ENCODE results near the gene ARID5B.

Gene ARID5B

DNA sequence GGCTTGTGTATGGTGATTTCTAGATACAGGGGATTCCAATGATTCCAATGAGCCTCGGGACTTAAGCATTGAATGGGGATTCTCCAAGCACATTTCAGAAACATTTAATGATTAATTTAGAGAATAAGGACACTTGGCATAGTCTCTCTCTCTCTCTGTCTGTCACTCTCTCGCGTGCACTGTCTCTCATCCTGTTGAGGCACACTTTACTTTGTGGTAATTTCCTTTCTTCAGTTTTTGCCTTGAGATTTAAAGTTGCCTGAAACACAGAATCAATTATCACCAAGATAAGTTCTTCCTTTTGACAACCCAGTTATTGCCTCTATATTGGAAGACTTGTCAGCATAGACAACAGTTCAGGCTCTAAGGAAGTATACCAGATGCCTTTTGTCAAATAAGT, 131.6 kb downstream of the ARID5B start:
- Histone ChIP-seq H3K4me3 (no peak overlapping the region), H3K27ac (no peak overlapping the region)
- TF ChIP-seq, protein P1, sequence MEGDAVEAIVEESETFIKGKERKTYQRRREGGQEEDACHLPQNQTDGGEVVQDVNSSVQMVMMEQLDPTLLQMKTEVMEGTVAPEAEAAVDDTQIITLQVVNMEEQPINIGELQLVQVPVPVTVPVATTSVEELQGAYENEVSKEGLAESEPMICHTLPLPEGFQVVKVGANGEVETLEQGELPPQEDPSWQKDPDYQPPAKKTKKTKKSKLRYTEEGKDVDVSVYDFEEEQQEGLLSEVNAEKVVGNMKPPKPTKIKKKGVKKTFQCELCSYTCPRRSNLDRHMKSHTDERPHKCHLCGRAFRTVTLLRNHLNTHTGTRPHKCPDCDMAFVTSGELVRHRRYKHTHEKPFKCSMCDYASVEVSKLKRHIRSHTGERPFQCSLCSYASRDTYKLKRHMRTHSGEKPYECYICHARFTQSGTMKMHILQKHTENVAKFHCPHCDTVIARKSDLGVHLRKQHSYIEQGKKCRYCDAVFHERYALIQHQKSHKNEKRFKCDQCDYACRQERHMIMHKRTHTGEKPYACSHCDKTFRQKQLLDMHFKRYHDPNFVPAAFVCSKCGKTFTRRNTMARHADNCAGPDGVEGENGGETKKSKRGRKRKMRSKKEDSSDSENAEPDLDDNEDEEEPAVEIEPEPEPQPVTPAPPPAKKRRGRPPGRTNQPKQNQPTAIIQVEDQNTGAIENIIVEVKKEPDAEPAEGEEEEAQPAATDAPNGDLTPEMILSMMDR (IDR thresholded peaks at IDR 0.05) = no peak
- DNase-seq (ENCODE audit: low spot score) = no peak

- TF ChIP-seq, protein P1 (IDR thresholded peaks at IDR 0.05) = no peak
- no peak for DNase-seq (ENCODE audit: low spot score)
- H3K27ac ChIP-seq = no peak overlapping the region
- H3K4me3 ChIP-seq = no peak overlapping the region
These were observed 132.7 kb downstream of the ARID5B start for GRCh38 chr10:62034096-62034640.

- Histone ChIP-seq H3K27ac (peak overlapping the region; percentile 83 to 86), H3K4me3 (no peak overlapping the region)
- no peak for DNase-seq (ENCODE audit: low spot score)
- TF ChIP-seq, protein P1 (IDR thresholded peaks at IDR 0.05) = no peak
These were observed 134.9 kb downstream of the ARID5B start for GRCh38 chr10:62036186-62037081.

DNA sequence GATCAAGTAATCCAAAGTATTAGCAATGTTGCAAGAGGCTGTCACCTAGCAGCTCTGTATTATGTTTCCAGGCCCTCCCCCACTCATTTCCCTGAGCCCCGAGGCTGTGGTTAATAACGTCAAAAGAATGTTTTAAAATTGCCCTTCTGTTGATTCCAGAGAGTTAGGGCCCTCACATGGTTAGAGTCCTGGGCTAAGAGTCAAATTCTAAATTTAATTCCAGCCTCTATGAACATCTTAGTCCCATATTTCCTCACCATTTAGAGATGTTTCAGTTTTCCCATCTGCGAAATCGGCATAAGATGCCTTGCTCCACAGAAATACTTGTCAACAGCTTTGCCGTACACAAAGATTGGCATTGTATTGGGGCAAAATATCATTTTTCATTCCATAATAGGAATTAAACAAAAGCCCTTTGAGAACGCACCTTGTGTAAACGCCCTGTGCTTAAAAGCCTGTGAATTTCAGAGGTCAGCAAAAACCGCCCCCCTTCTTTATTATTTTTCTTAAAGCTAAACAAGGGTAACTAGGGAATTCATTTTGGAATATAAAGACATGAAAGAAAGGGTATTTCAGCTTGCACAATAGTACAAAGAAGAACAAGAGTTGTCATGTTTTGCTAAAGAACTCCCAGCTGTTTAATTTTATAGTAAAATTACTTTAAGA, 135.8 kb downstream of the ARID5B start:
- DNase-seq (ENCODE audit: low spot score) = no peak
- peak overlapping the region; percentile 22 for H3K4me3 ChIP-seq
- TF ChIP-seq, protein P1 (IDR thresholded peaks at IDR 0.05) = no peak
- H3K27ac ChIP-seq = peak overlapping the region; percentile 83 to 86

DNA sequence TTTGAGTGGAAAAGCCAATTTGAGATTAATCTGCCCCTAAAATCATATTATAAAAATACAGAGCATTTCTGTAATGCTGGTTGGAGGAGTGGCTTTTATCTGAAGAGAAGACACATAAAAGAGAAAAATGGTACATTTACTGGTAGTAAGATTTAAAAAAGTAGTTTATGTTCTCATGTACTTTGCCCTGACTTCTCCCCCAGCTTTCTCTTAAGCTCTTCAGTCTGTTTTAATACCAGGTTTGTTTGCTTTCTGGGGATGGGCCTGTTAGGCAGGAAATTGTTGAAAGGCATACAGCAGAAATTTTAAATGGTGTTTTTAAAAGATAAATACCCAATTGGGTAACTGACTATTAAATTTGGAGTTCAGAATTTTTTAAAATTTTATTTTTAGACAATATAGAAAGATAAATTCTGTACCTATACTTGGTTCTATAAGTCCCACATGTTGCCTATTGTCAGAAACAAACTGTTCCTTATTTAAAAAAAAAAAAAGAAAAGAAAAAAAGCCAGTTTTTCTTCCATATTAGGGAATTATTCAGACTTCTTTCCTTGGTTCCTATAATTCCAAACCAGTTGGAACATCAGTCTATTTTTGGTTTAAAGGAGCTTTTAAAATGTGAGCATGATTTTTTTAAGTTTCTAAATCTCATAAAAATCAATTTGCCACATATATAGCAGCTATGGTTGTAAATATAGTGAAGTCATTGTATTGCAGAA, 136.6 kb downstream of the ARID5B start:
- DNase-seq (ENCODE audit: low spot score) = no peak
- Histone ChIP-seq H3K27ac (peak overlapping the region; percentile 83 to 86), H3K4me3 (peak overlapping the region; percentile 42)
- TF ChIP-seq, protein P1 (IDR thresholded peaks at IDR 0.05) = no peak

DNA sequence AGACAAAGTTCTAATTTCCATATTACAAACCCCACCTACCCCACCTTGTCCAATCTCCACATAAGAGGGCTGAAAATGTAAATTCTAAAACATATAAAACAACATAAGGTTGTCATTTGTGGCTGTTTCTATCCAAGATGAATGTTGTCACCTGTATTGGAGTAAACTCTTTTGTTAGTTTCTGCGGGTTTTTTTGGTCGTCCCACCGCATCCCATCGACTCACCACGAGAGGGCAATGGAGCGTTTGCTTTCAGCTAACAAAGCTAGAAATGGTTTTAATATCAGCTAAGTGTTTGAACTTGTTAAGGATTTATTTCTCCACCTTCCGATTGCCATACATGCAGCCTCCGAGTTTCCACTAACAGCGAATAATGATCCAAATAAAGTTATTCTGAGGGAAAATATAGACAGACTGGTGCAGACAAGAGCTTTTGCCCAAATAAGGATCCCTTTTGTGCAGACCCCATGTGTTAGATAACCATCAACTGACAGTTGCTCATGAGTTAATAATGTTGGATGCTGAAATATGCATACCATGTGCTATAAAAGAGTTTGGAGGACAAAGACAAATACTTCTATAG, 137.2 kb downstream of the ARID5B start:
- DNase-seq (ENCODE audit: low spot score) = no peak
- peak overlapping the region; percentile 42 for H3K4me3 ChIP-seq
- TF ChIP-seq, protein P1 (IDR thresholded peaks at IDR 0.05) = peak; percentile 82
- peak overlapping the region; percentile 74 to 86 for H3K27ac ChIP-seq
